GM20431 (cell line): ENCODE results near the gene ZBTB42.

Experiments
- in situ Hi-C: fragments of 300-500 bp; cut with MseI, MboI; formaldehyde crosslinking; loops from one replicate; pipeline ENCODE4 v1.15.0; 2020; ENCODE audit warnings: low sequenced_read_pairs; ENCODE audit not compliant: unreplicated experiment

Gene ZBTB42

GRCh38 chr14:104768437-104769323 lies 32.2 kb upstream of the ZBTB42 start:
- in situ Hi-C loops, result no loop called here

GRCh38 chr14:104769324-104770071 lies 31.4 kb upstream of the ZBTB42 start:
- in situ Hi-C loops, result loop anchor here (10.0 kb wide), 1 partner anchor 55 kb away; no protein-coding TSS in a partner anchor

GRCh38 chr14:104770072-104770579 lies 30.8 kb upstream of the ZBTB42 start:
- in situ Hi-C loops, result loop anchor here (10.0 kb wide), 1 partner anchor 55 kb away; no protein-coding TSS in a partner anchor

GRCh38 chr14:104770851-104771272 lies 30.0 kb upstream of the ZBTB42 start:
- in situ Hi-C loops, result loop anchor here (10.0 kb wide), 1 partner anchor 54 kb away; no protein-coding TSS in a partner anchor

- in situ Hi-C loops, result loop anchor here (10.0 kb wide), 1 partner anchor 53 kb away; no protein-coding TSS in a partner anchor
These were observed 29.5 kb upstream of the ZBTB42 start for GRCh38 chr14:104771374-104771773.

GRCh38 chr14:104771918-104772706 lies 28.8 kb upstream of the ZBTB42 start:
- in situ Hi-C loops, result loop anchor here (10.0 kb wide), 1 partner anchor 53 kb away; no protein-coding TSS in a partner anchor

- in situ Hi-C loops, result loop anchor here (10.0 kb wide), 1 partner anchor 52 kb away; no protein-coding TSS in a partner anchor
These were observed 28.0 kb upstream of the ZBTB42 start for GRCh38 chr14:104772707-104773504.

- in situ Hi-C loops, result loop anchor here (10.0 kb wide), 1 partner anchor 51 kb away; no protein-coding TSS in a partner anchor
These were observed 27.1 kb upstream of the ZBTB42 start for GRCh38 chr14:104773505-104774452.

GRCh38 chr14:104774453-104775072 lies 26.3 kb upstream of the ZBTB42 start:
- in situ Hi-C loops, result loop anchor here (10.0 kb wide), 1 partner anchor 50 kb away; no protein-coding TSS in a partner anchor

- in situ Hi-C loops, result loop anchor here (10.0 kb wide), 1 partner anchor 50 kb away; no protein-coding TSS in a partner anchor
These were observed 25.8 kb upstream of the ZBTB42 start for GRCh38 chr14:104775073-104775489.

GRCh38 chr14:104776481-104776880 lies 24.4 kb upstream of the ZBTB42 start:
- in situ Hi-C loops, result loop anchor here (10.0 kb wide), 1 partner anchor 48 kb away; no protein-coding TSS in a partner anchor

- in situ Hi-C loops, result loop anchor here (10.0 kb wide), 1 partner anchor 48 kb away; no protein-coding TSS in a partner anchor
These were observed 23.7 kb upstream of the ZBTB42 start for GRCh38 chr14:104776961-104777807.

GRCh38 chr14:104777808-104778249 lies 23.1 kb upstream of the ZBTB42 start:
- in situ Hi-C loops, result loop anchor here (10.0 kb wide), 1 partner anchor 47 kb away; no protein-coding TSS in a partner anchor

- in situ Hi-C loops, result loop anchor here (10.0 kb wide), 1 partner anchor 46 kb away; no protein-coding TSS in a partner anchor
These were observed 22.1 kb upstream of the ZBTB42 start for GRCh38 chr14:104778694-104779331.

GRCh38 chr14:104779776-104780512 lies 21.0 kb upstream of the ZBTB42 start:
- in situ Hi-C loops, result loop anchor here (10.0 kb wide), 1 partner anchor 45 kb away; no protein-coding TSS in a partner anchor
